Neutrophil (primary cell): ENCODE results near the gene RETREG2.

ENCODE experiments used
- H3K27ac ChIP-seq: fragments of 200-600 bp; sonication (generic); 2 replicates; pipeline ENCODE4 v1.5.1; 2016; ENCODE audit warnings: mild to moderate bottlenecking, moderate library complexity
- H3K27me3 ChIP-seq: fragments of 200-600 bp; sonication (generic); 2 replicates; pipeline ENCODE4 v1.6.0; 2016; ENCODE audit warnings: mild to moderate bottlenecking
- H3K36me3 ChIP-seq: fragments of 200-600 bp; sonication (generic); 2 replicates; pipeline ENCODE4 v1.5.1; 2017
- H3K4me1 ChIP-seq, 2 experiments: fragments of 200-600 bp in 1 of 2; sonication (generic) in 1 of 2; 1 replicate in 1 of 2; 2 replicates in 1 of 2; pipeline versions ENCODE4 v1.5.1 to v1.6.1; 2013 to 2016; ENCODE audit warnings: low read depth in 1 of 2, low read length in 1 of 2, mild to moderate bottlenecking in 1 of 2, moderate library complexity in 1 of 2; ENCODE audit not compliant: control insufficient read depth in 1 of 2, insufficient read depth in 1 of 2
- H3K4me3 ChIP-seq, 2 experiments: fragments of 200-600 bp in 1 of 2; sonication (generic) in 1 of 2; 1 replicate in 1 of 2; 2 replicates in 1 of 2; pipeline ENCODE4 v1.5.1; 2013 to 2016; ENCODE audit warnings: low read depth in 1 of 2, low read length in 1 of 2, mild to moderate bottlenecking in 1 of 2, moderate library complexity in 1 of 2
- H3K9me3 ChIP-seq: fragments of 200-600 bp; sonication (generic); 2 replicates; pipeline ENCODE4 v1.5.1; 2016
- TF ChIP-seq, protein P1 (sequence below): fragments of 200-600 bp; sonication (generic); IDR thresholded peaks from 2 replicates; pipeline ENCODE4 v1.5.1; 2016; ENCODE audit warnings: antibody characterized with exemption

Gene RETREG2

DNA sequence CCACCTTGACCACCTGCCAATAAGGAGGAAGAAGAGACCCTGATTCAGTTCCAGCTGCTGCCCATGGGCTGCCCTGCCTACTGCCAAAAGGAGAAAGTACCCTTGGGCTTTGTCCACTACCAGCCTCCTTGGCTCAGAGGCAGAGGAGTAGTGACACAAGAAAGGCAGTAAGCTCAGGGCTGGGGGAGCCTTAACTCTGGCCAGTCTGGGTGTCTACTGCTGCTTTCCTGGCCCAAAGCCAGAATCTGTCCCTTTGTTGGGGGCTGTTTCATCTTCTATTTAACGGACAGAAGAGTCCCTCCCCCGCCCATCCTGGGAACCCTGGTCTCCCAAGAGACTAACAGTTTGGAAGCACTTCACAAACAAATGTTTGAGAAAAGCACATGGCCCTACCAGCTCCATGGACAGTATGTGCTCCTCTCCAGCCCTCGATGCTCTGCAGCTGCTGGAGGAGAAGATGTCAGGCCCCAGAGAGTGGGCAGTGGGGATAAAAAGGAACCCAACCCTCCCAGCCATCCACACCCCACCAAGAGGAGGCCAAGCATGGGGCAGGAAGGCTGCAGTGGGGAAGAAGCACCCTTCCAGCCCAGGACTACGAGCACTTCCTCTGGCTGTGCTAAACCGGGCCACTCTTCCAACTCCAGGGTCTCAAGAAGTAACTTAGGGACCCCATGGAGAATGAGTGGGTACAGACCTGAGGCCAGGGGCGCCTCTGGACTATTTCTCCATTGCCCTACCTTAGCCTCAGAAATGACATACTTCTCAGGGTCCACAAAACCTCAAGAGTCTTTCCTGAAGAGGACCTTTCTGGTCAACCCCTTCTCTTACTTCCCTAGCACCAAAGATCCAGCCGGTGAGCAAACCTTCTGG, 50.2 kb downstream of the RETREG2 start:
- Histone ChIP-seq H3K4me1 (peaks cover 69 to 70% of the 10 kb centered on the region in 2 experiments), H3K27me3 (no peaks in the 10 kb centered on the region), H3K9me3 (no peaks in the 10 kb centered on the region), H3K36me3 (peaks cover 36% of the 10 kb centered on the region), H3K4me3 (peak overlapping the region; percentile 83 to 97), H3K27ac (peak overlapping the region; percentile 97)
- TF ChIP-seq, protein P1, sequence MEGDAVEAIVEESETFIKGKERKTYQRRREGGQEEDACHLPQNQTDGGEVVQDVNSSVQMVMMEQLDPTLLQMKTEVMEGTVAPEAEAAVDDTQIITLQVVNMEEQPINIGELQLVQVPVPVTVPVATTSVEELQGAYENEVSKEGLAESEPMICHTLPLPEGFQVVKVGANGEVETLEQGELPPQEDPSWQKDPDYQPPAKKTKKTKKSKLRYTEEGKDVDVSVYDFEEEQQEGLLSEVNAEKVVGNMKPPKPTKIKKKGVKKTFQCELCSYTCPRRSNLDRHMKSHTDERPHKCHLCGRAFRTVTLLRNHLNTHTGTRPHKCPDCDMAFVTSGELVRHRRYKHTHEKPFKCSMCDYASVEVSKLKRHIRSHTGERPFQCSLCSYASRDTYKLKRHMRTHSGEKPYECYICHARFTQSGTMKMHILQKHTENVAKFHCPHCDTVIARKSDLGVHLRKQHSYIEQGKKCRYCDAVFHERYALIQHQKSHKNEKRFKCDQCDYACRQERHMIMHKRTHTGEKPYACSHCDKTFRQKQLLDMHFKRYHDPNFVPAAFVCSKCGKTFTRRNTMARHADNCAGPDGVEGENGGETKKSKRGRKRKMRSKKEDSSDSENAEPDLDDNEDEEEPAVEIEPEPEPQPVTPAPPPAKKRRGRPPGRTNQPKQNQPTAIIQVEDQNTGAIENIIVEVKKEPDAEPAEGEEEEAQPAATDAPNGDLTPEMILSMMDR: no peak

DNA sequence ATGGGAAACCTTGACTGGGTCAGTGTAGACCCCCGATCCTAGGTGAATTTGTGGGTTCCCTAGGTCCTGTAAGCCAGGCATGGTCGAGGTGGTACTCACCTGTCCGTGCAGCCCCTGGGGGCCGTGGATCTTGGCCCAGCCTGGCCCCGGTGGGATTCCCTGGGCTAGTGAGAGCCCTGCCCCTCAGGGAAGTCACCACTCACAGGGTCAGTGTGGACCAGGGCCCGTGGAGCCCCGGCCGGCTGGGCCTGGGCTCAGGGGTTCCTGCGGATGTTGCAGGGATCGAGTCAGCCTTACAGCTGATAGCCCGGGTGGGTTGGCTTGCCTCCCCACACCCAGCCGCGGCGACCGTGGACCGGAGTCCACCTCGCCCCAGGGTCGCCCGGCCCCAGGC, 50.8 kb downstream of the RETREG2 start:
- H3K4me1 ChIP-seq: peaks cover 69% of the 10 kb centered on the region in 2 experiments
- H3K27ac ChIP-seq: peak overlapping the region; percentile 97
- no peaks in the 10 kb centered on the region for H3K9me3 ChIP-seq
- H3K36me3 ChIP-seq: peaks cover 36% of the 10 kb centered on the region
- peak overlapping the region; percentile 83 to 97 for H3K4me3 ChIP-seq
- TF ChIP-seq, protein P1: no peak
- no peaks in the 10 kb centered on the region for H3K27me3 ChIP-seq

DNA sequence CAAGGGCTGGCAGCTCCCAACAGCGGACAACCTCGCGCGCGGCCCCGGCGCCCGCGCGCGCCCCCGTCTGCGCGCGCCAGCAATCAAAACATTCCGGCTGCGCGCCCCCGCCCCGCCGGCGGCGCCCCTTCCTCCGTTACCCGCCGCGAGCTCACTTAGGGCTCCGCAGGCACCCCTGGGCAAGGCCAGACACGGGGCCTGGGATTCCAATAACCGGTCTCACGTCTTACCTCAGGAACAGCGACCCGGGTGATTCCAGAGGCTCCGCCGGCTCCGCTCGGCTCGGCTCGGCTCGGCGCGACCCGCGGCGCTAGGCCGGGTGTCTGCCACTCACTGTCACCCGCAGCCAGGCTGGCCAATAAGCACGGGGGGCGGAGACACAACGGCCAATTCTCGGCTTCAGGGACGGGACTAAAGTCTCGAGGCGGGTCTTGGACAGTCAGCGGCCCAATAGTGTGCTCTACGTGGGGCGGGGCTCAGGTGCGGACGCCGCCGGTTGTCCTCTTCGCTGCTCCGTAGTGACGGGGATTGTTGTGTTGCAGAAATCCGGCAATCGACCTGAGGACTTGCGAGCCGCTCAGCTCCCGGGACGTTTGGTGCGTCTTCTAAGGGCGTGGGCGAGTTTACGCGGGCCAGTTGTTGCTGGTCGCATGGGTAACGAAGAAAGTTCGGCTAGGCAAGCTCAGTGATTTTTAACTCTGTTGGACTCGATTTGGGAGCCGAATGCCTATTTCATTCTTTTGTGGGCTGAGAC, 51.4 kb downstream of the RETREG2 start, which contains the start of the genes ANKZF1 and ATG9A:
ANKZF1 (plus strand) TSS at position 502 of the 754 bp plus-strand sequence. CDS start 452 bp downstream, outside the sequence.
ATG9A (minus strand) TSS at position 332 of the 754 bp plus-strand sequence. CDS start 1,612 bp downstream, outside the sequence.
- peaks cover 63 to 64% of the 10 kb centered on the region in 2 experiments for H3K4me1 ChIP-seq
- H3K27me3 ChIP-seq: no peaks in the 10 kb centered on the region
- peaks cover 36% of the 10 kb centered on the region for H3K36me3 ChIP-seq
- H3K27ac ChIP-seq: peak within 1 kb of the TSS; percentile 97
- TF ChIP-seq, protein P1: no peak
- peak within 1 kb of the TSS; percentile 83 to 97 for H3K4me3 ChIP-seq
- no peaks in the 10 kb centered on the region for H3K9me3 ChIP-seq

DNA sequence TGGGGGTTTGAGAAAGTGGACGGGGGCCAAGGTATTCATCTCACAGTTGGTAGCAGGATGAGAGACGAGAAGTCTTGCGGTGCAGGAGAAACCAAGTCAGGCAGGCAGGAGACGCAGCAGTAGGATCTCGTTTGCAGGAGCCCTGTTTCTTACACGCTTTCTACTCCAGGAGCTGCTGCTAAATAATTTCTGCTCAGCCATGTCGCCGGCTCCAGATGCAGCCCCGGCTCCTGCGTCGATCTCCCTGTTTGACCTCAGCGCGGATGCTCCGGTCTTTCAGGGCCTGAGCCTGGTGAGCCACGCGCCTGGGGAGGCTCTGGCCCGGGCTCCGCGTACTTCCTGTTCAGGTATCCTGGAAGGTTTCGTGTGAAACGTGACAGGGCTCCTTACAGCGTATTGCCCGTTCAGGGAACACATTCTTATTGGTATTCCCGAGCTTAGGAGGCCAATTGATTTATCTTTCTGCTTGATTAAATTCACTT, 52.0 kb downstream of the RETREG2 start:
- Histone ChIP-seq H3K27ac (peak overlapping the region; percentile 97), H3K4me1 (peaks cover 57% of the 10 kb centered on the region in 2 experiments), H3K9me3 (no peaks in the 10 kb centered on the region), H3K4me3 (peak overlapping the region; percentile 83 to 97), H3K27me3 (no peaks in the 10 kb centered on the region), H3K36me3 (peaks cover 36% of the 10 kb centered on the region)
- TF ChIP-seq, protein P1: no peak

DNA sequence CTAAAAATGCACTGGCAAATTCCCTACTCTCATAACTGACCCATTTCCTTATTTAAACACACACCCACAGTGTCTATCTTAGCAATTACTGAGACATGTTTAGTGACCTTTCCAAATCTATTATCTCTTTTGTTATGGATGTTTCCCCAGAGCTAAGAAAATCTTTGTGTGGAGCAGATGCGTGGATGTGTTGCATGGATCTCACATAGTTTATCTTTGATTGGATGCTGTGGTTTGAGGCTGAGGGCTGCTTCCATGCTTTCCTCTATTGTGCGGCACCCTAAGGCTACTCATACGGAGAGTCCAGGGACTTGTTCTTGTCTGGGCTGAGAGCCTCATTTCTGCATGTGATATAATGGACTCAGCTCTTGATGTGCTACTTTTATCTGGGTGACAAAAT, 56.3 kb downstream of the RETREG2 start:
- H3K27ac ChIP-seq: no peak overlapping the region
- TF ChIP-seq, protein P1: no peak
- peaks cover 68% of the 10 kb centered on the region for H3K36me3 ChIP-seq
- H3K4me1 ChIP-seq: peaks cover 17 to 18% of the 10 kb centered on the region in 2 experiments
- no peak overlapping the region for H3K4me3 ChIP-seq
- no peaks in the 10 kb centered on the region for H3K27me3 ChIP-seq
- no peaks in the 10 kb centered on the region for H3K9me3 ChIP-seq
